ENCODE results near the gene CTDP1.

Gene CTDP1

DNA sequence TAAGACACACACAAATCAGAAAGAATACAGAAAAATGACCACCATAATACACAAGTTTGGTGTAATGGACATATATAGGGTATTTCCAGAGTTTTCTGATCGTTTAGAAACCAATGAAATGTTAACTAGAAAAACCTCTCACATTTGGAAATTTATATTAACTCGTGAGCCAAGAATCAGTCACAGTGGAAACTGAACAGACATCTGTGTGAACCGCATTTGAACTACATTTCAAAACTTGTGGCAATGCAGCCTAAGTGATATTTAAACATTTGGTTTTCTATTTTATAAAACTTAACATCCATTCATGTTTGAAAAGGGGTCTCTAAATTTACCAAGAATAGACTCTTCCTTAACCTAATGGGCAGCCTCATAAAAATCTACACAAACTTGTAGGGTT lies 89.1 kb downstream of the CTDP1 start:
- H3K27me3 ChIP-seq = peaks cover 5% of the 10 kb centered on the region

DNA sequence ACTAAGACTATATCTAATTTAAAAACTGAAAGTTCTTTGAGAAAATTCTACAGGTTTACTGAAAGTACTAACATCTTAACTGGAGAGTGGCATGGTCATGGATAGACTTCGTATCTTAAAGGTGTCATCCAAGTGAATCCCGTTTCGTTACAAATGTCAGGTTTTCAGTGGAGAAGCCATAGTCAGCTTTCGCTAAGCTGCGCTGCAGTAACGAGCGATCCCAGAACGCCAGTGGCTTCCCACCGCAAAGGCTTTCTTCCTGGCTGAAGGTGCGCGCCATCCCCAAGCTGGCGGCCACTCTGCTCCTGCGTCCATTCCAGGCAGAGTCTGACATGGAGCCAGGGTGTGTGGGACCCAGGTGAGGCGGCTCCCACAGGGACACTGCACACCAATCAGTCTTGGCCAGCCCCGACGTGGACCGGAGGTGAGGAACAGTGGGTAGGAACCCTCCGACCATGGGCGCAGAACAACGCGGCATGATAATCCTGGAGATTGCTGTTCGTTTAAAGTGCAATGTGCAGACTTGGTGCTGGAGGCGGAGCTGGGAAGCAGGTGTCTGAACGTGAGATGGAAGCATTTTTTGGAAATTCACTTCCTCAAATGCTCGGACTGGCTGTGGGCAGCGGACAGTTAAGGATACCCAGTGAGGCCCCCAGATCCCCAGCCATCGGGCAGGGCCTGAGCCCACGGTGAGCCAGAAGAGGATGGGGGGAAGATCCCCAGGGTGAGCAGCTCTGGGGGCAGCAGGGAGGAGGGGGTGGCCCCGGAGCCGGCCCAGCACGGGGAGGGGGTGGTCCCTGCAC lies 90.3 kb downstream of the CTDP1 start:
- Histone ChIP-seq H3K27me3 (peaks cover 5% of the 10 kb centered on the region), H3K27ac (no peak overlapping the region), H3K4me1 (ENCODE audit: control insufficient read depth in 1 of 2, insufficient read depth in 1 of 2, low read depth in 1 of 2, low read length in 1 of 2) (no peaks in the 10 kb centered on the region), H3K9me3 (no peaks in the 10 kb centered on the region), H3K36me3 (no peaks in the 10 kb centered on the region), H3K4me3 (ENCODE audit: low read depth in 1 of 2, low read length in 1 of 2) (no peak overlapping the region)
- TF ChIP-seq, protein P1, sequence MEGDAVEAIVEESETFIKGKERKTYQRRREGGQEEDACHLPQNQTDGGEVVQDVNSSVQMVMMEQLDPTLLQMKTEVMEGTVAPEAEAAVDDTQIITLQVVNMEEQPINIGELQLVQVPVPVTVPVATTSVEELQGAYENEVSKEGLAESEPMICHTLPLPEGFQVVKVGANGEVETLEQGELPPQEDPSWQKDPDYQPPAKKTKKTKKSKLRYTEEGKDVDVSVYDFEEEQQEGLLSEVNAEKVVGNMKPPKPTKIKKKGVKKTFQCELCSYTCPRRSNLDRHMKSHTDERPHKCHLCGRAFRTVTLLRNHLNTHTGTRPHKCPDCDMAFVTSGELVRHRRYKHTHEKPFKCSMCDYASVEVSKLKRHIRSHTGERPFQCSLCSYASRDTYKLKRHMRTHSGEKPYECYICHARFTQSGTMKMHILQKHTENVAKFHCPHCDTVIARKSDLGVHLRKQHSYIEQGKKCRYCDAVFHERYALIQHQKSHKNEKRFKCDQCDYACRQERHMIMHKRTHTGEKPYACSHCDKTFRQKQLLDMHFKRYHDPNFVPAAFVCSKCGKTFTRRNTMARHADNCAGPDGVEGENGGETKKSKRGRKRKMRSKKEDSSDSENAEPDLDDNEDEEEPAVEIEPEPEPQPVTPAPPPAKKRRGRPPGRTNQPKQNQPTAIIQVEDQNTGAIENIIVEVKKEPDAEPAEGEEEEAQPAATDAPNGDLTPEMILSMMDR (IDR thresholded peaks at IDR 0.05) = no peak

More for the DNA sequence above, 89.1 kb downstream of the CTDP1 start:
- Histone ChIP-seq H3K36me3 (no peaks in the 10 kb centered on the region), H3K9me3 (no peaks in the 10 kb centered on the region), H3K4me1 (ENCODE audit: control insufficient read depth in 1 of 2, insufficient read depth in 1 of 2, low read depth in 1 of 2, low read length in 1 of 2) (no peaks in the 10 kb centered on the region), H3K27ac (no peak overlapping the region), H3K4me3 (ENCODE audit: low read depth in 1 of 2, low read length in 1 of 2) (no peak overlapping the region)
- TF ChIP-seq, protein P1 (IDR thresholded peaks at IDR 0.05) = no peak

DNA sequence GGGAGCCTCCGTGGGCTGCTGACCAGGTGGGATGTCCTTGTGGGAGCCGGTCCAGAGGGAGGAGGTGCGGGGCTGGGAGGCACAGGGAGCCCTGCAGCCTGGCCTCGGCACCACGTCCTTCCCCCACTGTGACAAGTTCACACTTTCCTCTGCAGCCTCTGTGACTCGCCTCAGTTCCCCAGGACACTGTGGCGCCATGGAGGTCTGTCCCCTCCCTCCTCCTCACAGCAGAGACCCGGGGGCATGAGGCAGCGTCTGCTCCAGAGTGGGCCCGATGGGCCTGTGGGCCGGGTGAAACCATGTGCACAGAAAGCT lies 90.9 kb downstream of the CTDP1 start:
- Histone ChIP-seq H3K27ac (no peak overlapping the region), H3K4me3 (ENCODE audit: low read depth in 1 of 2, low read length in 1 of 2) (no peak overlapping the region), H3K9me3 (no peaks in the 10 kb centered on the region), H3K36me3 (no peaks in the 10 kb centered on the region), H3K4me1 (ENCODE audit: control insufficient read depth in 1 of 2, insufficient read depth in 1 of 2, low read depth in 1 of 2, low read length in 1 of 2) (no peaks in the 10 kb centered on the region), H3K27me3 (peaks cover 5% of the 10 kb centered on the region)
- TF ChIP-seq, protein P1 (IDR thresholded peaks at IDR 0.05) = no peak

DNA sequence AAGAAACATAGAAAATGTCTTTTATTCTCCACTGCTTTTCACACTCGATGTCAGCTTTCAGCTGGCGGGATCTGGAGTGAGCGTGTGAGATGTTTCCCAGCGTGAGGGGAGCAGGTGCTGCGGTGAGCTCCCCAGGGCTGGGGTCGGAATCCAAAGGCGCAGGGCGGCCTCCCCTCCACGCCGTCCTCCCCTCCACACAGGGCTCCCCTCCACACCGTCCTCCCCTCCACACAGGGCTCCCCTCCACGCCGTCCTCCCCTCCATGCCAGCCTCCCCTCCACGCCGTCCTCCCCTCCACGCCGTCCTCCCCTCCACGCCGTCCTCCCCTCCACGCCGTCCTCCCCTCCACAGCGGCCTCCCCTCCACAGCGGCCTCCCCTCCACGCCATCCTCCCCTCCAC lies 91.2 kb downstream of the CTDP1 start:
- Histone ChIP-seq H3K4me3 (ENCODE audit: low read depth in 1 of 2, low read length in 1 of 2) (no peak overlapping the region), H3K27me3 (peaks cover 5% of the 10 kb centered on the region), H3K36me3 (no peaks in the 10 kb centered on the region), H3K9me3 (no peaks in the 10 kb centered on the region), H3K27ac (no peak overlapping the region), H3K4me1 (ENCODE audit: control insufficient read depth in 1 of 2, insufficient read depth in 1 of 2, low read depth in 1 of 2, low read length in 1 of 2) (no peaks in the 10 kb centered on the region)
- TF ChIP-seq, protein P1 (IDR thresholded peaks at IDR 0.05) = no peak

DNA sequence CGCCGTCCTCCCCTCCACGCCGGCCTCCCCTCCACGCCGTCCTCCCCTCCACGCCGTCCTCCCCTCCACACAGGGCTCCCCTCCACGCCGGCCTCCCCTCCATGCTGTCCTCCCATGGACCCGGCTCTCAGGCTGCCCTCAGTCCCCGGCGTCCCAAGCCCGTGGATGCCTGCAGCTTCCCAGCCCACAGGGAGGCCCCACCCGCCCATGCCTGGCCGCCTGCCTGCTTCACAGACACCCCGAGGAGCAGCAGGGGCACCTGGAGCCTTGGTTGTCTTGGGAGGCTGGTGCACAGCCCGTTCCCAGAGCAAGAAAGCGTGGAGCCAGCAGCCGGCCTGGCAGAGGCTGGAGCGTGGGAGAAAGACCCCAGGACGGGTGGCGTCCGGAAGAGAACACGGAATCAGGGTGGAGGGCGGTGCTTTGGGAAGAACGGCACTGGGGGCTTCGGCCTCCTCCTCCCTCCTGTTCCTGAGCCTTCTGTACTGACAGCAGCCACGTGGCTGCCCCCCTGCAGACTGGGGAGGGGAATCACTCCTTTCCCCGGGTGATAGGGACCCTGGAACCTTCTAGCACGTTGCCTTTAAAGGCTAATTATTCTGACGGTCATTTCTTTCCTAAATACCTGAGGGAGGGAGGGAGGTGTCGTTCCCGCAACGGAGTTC lies 92.0 kb downstream of the CTDP1 start:
- H3K36me3 ChIP-seq = no peaks in the 10 kb centered on the region
- H3K9me3 ChIP-seq = no peaks in the 10 kb centered on the region
- H3K27me3 ChIP-seq = peaks cover 7% of the 10 kb centered on the region
- H3K4me1 ChIP-seq (ENCODE audit: control insufficient read depth in 1 of 2, insufficient read depth in 1 of 2, low read depth in 1 of 2, low read length in 1 of 2) = no peaks in the 10 kb centered on the region
- TF ChIP-seq, protein P1 (IDR thresholded peaks at IDR 0.05) = no peak
- H3K4me3 ChIP-seq (ENCODE audit: low read depth in 1 of 2, low read length in 1 of 2) = no peak overlapping the region
- no peak overlapping the region for H3K27ac ChIP-seq

All from neutrophil (primary cell).